ENCODE data around the gene LMAN1. TPM values are rescaled to one million over a fixed set of nuclear protein-coding genes. Genes with fewer than 3 reads are reported as not detected.

Gene LMAN1
- total RNA-seq, 1 donor from 2014 or later: 148 TPM

Other genes starting within 250 kb of the LMAN1 start
- gene SEC11C, start 219.4 kb downstream of the LMAN1 start, total RNA-seq: 125 and 126 TPM in 2 replicates
- gene GRP, start 139.1 kb downstream of the LMAN1 start, total RNA-seq: not detected in 2 replicates
- not detected in 2 replicates for gene RAX, start 85.8 kb downstream of the LMAN1 start, total RNA-seq
- not detected in 2 replicates for gene CPLX4, start 40.6 kb downstream of the LMAN1 start, total RNA-seq

Measured in activated CD4-positive, alpha-beta T cell treated with anti-CD3 and anti-CD28 coated beads, Interleukin-2, amount 10 ng/mL, durations not matched to agents 24 days and 14 days (primary cell).